Thoracic aorta (tissue), 2 donors: ENCODE results near the gene AMIGO1. TPM values are rescaled to one million over a fixed set of nuclear protein-coding genes. Genes with fewer than 3 reads are reported as not detected.

Experiments
- ATAC-seq: fragments of 150-250 bp; one replicate; pipeline ENCODE4 v1.8.0; 2017; ENCODE audit warnings: low read depth; ENCODE audit not compliant: insufficient number of reproducible peaks, low FRiP score
- DNase-seq: peaks from one replicate; pipeline ENCODE4 v3.0.0-alpha.2; 2020; ENCODE audit warnings: low spot score
- H3K27ac ChIP-seq, 2 donors: fragments of 200-600 bp; sonication (generic); 1 replicate in 1 of 2; 2 replicates in 1 of 2; pipeline ENCODE4 v1.5.1; 2016; ENCODE audit warnings: mild to moderate bottlenecking in 2 of 2, moderate library complexity in 2 of 2
- H3K27me3 ChIP-seq: fragments of 200-600 bp; sonication (generic); replicated peaks from 2 replicates; pipeline ENCODE4 v1.6.0; 2016; ENCODE audit warnings: mild to moderate bottlenecking; ENCODE audit not compliant: insufficient read depth
- H3K36me3 ChIP-seq: fragments of 200-600 bp; sonication (generic); one replicate; pipeline ENCODE4 v1.5.1; 2016
- H3K4me1 ChIP-seq, 2 donors: fragments of 200-600 bp; sonication (generic); 1 replicate in 1 of 2; 2 replicates in 1 of 2; pipeline versions ENCODE4 v1.5.1 to v1.6.0; 2016; ENCODE audit warnings: low read depth in 2 of 2, mild to moderate bottlenecking in 1 of 2; ENCODE audit not compliant: control insufficient read depth in 1 of 2
- H3K4me3 ChIP-seq: fragments of 200-600 bp; sonication (generic); 2 replicates; pipeline ENCODE4 v1.5.1; 2016; ENCODE audit warnings: mild to moderate bottlenecking
- H3K9me3 ChIP-seq: fragments of 200-600 bp; sonication (generic); 2 replicates; pipeline ENCODE4 v1.5.1; 2016
- CTCF ChIP-seq: fragments of 200-600 bp; sonication (generic); IDR thresholded peaks from one replicate; pipeline ENCODE4 v1.5.1; 2019; ENCODE audit warnings: antibody characterized with exemption
- total RNA-seq, 2 donors: library from RNA; depleted of rRNA; stranded (reverse); fragments of >200 nt; gene quantifications; one replicate each; pipeline versions ENCODE4 v1.1.0 to v1.2.3, GENCODE V29; 2016

AMIGO1 gene
- total RNA-seq, 2 donors from 2014 or later: 7.8 to 16.0 TPM

DNA sequence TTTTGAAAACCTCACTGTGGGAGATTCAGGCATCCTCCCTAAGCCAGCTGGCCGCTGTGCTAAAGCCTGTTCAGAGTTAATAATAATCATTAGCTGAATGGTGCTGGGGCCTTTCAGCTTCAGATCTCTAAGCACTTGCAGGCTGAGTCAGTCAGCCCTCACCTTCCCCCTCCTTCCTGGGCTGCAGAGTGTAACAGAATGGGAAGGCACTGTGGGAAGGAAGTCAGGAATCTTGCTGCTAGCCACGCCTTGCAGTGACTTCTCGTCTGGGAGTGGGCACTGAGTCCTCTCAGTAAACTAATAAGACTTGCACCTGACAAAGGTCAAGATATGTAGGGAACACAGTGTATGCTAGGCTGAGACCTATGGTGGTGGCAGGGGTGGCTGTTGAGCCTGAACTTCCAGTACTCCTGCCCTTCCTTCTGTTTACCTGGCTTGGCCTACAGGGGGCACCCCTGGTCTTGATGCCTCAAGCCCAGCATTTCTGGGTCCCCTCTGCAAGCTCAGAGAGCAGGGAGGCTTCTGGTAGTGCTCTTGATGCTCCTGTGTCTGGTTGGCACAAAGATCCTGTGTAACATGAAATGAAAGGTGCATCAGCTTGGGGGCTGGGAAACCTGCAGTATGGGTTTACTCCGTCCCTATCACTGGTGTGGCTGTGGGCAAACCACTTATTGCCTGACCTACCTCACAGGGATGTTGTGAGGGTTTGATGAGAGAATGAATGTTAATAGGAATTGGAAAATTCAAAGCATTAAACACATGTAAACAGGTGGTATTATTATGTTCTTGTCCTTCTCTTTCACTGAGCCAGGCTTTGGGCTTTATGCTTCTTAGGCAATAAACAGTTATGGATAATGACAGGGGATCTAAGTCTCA is 9.6 kb downstream of the AMIGO1 start:
- no peak for DNase-seq
- Histone ChIP-seq H3K36me3 (peaks cover 21% of the 10 kb centered on the region), H3K4me1 (peaks cover 16 to 58% of the 10 kb centered on the region in 2 donors), H3K4me3 (no peak overlapping the region), H3K9me3 (no peaks in the 10 kb centered on the region), H3K27ac (peak overlapping the region; percentile 65 to 72), H3K27me3 (no peaks in the 10 kb centered on the region)
- no peak for ATAC-seq
- peak; percentile 17 for TF ChIP-seq CTCF

- Histone ChIP-seq H3K27ac (peak overlapping the region; percentile 4 to 34), H3K36me3 (peaks cover 21% of the 10 kb centered on the region), H3K4me3 (no peak overlapping the region), H3K4me1 (peaks cover 17 to 62% of the 10 kb centered on the region in 2 donors), H3K27me3 (no peaks in the 10 kb centered on the region), H3K9me3 (no peaks in the 10 kb centered on the region)
- no peak for TF ChIP-seq CTCF
- DNase-seq: no peak
- no peak for ATAC-seq
Measured at GRCh38 chr1:109499081-109499480, 10.4 kb downstream of the AMIGO1 start.

DNA sequence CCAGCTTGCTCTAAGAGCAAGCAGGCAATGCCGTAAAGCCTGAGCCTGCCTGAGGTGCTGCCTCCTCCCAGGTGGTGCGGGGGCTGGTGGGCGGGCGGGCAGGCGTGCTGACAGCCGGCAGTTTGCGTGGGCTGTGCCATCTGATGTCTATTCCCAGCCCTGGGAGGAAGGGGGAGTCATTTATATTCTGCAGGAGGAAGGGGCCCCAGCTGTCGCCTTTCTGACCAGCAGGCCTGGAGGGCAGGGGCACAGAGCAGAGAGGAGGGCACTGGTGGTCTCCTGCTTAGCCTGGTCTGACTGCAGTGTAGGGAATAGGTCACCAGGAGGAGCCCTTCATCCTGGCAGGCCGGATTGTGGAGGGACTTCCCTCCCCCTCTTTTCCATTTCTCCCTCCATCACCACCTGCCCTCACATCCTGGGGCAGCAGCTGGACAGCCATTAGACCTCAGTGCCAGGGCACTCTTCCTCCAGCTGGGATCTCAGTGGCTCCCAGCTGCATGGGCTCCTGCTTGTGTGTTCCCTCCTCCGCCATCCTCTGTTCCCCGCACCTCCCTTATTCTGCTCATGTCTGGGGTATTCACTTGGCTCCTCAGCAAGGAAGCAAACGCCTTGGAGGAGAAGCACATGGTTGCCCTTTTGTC is 11.2 kb downstream of the AMIGO1 start:
- Histone ChIP-seq H3K27me3 (no peaks in the 10 kb centered on the region), H3K9me3 (no peaks in the 10 kb centered on the region), H3K36me3 (peaks cover 21% of the 10 kb centered on the region), H3K27ac (peak overlapping the region in 1 of 2 donors; percentile 25), H3K4me1 (peaks cover 21 to 67% of the 10 kb centered on the region in 2 donors), H3K4me3 (no peak overlapping the region)
- ATAC-seq: no peak
- peak; percentile 52 for TF ChIP-seq CTCF
- DNase-seq: no peak

- H3K27me3 ChIP-seq: no peaks in the 10 kb centered on the region
- H3K4me1 ChIP-seq: peaks cover 21 to 70% of the 10 kb centered on the region in 2 donors
- no peak overlapping the region for H3K27ac ChIP-seq
- no peaks in the 10 kb centered on the region for H3K9me3 ChIP-seq
- H3K36me3 ChIP-seq: peaks cover 21% of the 10 kb centered on the region
- H3K4me3 ChIP-seq: no peak overlapping the region
- ATAC-seq (no peak), DNase-seq (no peak)
- TF ChIP-seq CTCF: no peak
Measured at GRCh38 chr1:109497449-109498160, 11.9 kb downstream of the AMIGO1 start.

DNA sequence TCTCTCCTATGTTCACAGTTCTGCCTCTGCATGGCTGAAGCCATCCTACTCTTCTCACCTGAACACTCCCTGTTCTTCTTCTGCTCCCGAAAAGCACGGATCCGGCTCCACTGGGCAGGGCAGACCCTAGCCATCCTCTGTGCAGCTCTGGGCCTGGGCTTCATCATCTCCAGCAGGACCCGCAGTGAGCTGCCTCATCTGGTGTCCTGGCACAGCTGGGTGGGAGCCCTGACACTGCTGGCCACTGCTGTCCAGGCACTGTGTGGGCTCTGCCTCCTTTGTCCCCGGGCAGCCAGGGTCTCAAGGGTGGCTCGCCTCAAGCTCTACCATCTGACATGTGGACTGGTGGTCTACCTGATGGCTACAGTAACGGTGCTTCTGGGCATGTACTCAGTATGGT is 13.8 kb downstream of the AMIGO1 start:
- Histone ChIP-seq H3K4me1 (peaks cover 17 to 55% of the 10 kb centered on the region in 2 donors), H3K27me3 (no peaks in the 10 kb centered on the region), H3K36me3 (peaks cover 21% of the 10 kb centered on the region), H3K27ac (no peak overlapping the region), H3K9me3 (no peaks in the 10 kb centered on the region), H3K4me3 (no peak overlapping the region)
- DNase-seq: no peak
- TF ChIP-seq CTCF: no peak
- ATAC-seq: no peak
